Epithelial cell of umbilical artery (primary cell): Measurements from ENCODE around the gene CD2BP2. TPM values are rescaled to one million over a fixed set of nuclear protein-coding genes. Genes with fewer than 3 reads are reported as not detected.

ENCODE experiments used
- total RNA-seq: library from RNA; depleted of rRNA; stranded (reverse); fragments of >200 nt; gene quantifications from 2 replicates; pipeline ENCODE4 v1.2.3, GENCODE V29; 2014

The CD2BP2 gene
- total RNA-seq = 38.0 and 51.4 TPM in 2 replicates

GRCh38 chr16:30355144-30355953, at the start of gene CD2BP2:
TSS of gene CD2BP2 (minus strand) at chr16:30355308. CDS start at chr16:30354681, 627 bp downstream.

GRCh38 chr16:30395155-30395991, 40.3 kb upstream of the CD2BP2 start, which contains the start of gene ZNF48:
TSS of gene ZNF48 (plus strand) at chr16:30395420. CDS start at chr16:30395795, 375 bp downstream.

DNA sequence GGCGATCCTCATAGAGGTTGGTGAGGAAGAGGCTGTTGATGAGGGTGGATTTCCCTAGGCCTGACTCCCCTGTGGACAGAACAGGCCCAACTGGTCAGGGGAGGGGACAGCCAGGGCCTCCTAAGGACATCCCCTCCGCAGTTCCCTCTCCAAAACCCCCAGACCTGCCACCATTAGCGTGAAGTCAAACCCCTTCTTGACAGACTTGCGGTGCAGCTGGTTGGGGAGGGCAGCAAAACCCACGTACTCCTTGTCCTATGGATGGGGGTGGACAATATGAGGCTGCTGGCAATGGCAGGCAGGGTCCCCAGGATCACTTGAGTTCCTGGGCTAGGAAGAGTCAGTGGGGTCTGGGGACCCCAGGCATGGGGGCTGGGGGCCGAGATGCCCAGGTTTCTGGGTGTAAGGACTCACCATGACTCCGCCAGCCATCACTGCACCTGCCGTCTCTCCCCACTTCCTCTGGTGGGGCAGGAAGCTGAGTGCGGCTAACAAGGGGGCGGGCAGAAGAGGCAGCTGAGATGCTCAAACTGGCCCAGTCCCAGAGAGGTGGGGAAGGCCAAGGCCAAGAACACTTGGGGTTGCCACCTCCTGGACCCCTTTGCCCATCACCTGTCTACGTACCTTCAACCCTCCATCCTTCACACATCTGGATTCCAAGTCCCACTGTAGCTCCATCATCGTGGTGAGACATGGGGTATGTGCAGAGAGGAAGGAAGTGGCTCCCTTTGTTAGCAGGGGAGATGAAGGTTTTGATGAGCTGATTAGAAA, 27.2 kb upstream of the CD2BP2 start, which contains the start of gene SEPTIN1:
Gene SEPTIN1 (minus strand): TSS at position 451 of the 771 bp plus-strand sequence. CDS start 19 bp downstream, at position 432.

GRCh38 chr16:30374538-30374937, 19.4 kb upstream of the CD2BP2 start, which contains the start of gene MYL11:
TSS of gene MYL11 (plus strand) at chr16:30374802. CDS start at chr16:30374858, 56 bp downstream.

GRCh38 chr16:30370456-30371247, 15.5 kb upstream of the CD2BP2 start, which contains the start of gene TBC1D10B:
TSS of gene TBC1D10B (minus strand) at chr16:30370494. CDS start at chr16:30370183, 311 bp downstream.

Other genes with a start within 250 kb of the CD2BP2 start
- 0.32 and 0.61 TPM in 2 replicates for gene GDPD3, start 241.8 kb downstream of the CD2BP2 start, total RNA-seq
- gene MAPK3, start 232.1 kb downstream of the CD2BP2 start, total RNA-seq = 20.5 and 31.8 TPM in 2 replicates
- 1.2 and 4.2 TPM in 2 replicates for gene CORO1A, start 171.7 kb downstream of the CD2BP2 start, total RNA-seq
- gene BOLA2B, start 161.6 kb downstream of the CD2BP2 start, total RNA-seq = 161 and 183 TPM in 2 replicates
- gene SLX1A, start 161.4 kb downstream of the CD2BP2 start, total RNA-seq = 38.9 and 52.3 TPM in 2 replicates
- gene SULT1A3, start 156.1 kb downstream of the CD2BP2 start, total RNA-seq = 4.0 and 4.2 TPM in 2 replicates
- 0.65 TPM in 1 of 2 replicates, not detected in the other for gene NPIPB13, start 106.8 kb downstream of the CD2BP2 start, total RNA-seq
- gene TBC1D10B, start 15.2 kb upstream of the CD2BP2 start, total RNA-seq = 29.2 and 33.1 TPM in 2 replicates
- gene MYL11, start 19.5 kb upstream of the CD2BP2 start, total RNA-seq = not detected in 2 replicates
- gene SEPTIN1, start 27.3 kb upstream of the CD2BP2 start, total RNA-seq = not detected in 2 replicates
- 14.1 and 18.2 TPM in 2 replicates for gene ZNF48, start 40.1 kb upstream of the CD2BP2 start, total RNA-seq
- 12.2 and 17.2 TPM in 2 replicates for gene ZNF771, start 52.3 kb upstream of the CD2BP2 start, total RNA-seq
- gene DCTPP1, start 74.7 kb upstream of the CD2BP2 start, total RNA-seq = 48.1 and 58.1 TPM in 2 replicates
- 14.3 and 15.2 TPM in 2 replicates for gene SEPHS2, start 90.6 kb upstream of the CD2BP2 start, total RNA-seq
- not detected in 2 replicates for gene ITGAL, start 117.4 kb upstream of the CD2BP2 start, total RNA-seq
- gene ZNF768, start 171.3 kb upstream of the CD2BP2 start, total RNA-seq = 16.6 and 17.8 TPM in 2 replicates
- gene ZNF747, start 179.6 kb upstream of the CD2BP2 start, total RNA-seq = 5.2 and 6.7 TPM in 2 replicates
- 2.3 and 2.9 TPM in 2 replicates for gene ZNF764, start 203.1 kb upstream of the CD2BP2 start, total RNA-seq
- gene ZNF688, start 216.4 kb upstream of the CD2BP2 start, total RNA-seq = 4.7 and 6.5 TPM in 2 replicates
- gene ZNF785, start 230.4 kb upstream of the CD2BP2 start, total RNA-seq = 6.2 and 6.7 TPM in 2 replicates